Neural progenitor cell (in vitro differentiated cells): ENCODE results near the gene MSLN.

ENCODE experiments used
- EZH2 ChIP-seq: fragments of 200-600 bp; sonication (generic); IDR thresholded peaks from 2 replicates; pipeline ENCODE4 v1.6.1; 2017; ENCODE audit warnings: antibody characterized with exemption, mild to moderate bottlenecking, moderate library complexity
- EZH2phosphoT487 ChIP-seq: fragments of 200-600 bp; sonication (generic); IDR thresholded peaks from 2 replicates; pipeline ENCODE4 v1.6.1; 2017; ENCODE audit warnings: antibody characterized with exemption
- TF ChIP-seq, protein P1 (sequence below): fragments of 200-600 bp; sonication (generic); IDR thresholded peaks from 2 replicates; pipeline ENCODE4 v1.5.1; 2017; ENCODE audit warnings: antibody characterized with exemption, mild to moderate bottlenecking

DNA sequence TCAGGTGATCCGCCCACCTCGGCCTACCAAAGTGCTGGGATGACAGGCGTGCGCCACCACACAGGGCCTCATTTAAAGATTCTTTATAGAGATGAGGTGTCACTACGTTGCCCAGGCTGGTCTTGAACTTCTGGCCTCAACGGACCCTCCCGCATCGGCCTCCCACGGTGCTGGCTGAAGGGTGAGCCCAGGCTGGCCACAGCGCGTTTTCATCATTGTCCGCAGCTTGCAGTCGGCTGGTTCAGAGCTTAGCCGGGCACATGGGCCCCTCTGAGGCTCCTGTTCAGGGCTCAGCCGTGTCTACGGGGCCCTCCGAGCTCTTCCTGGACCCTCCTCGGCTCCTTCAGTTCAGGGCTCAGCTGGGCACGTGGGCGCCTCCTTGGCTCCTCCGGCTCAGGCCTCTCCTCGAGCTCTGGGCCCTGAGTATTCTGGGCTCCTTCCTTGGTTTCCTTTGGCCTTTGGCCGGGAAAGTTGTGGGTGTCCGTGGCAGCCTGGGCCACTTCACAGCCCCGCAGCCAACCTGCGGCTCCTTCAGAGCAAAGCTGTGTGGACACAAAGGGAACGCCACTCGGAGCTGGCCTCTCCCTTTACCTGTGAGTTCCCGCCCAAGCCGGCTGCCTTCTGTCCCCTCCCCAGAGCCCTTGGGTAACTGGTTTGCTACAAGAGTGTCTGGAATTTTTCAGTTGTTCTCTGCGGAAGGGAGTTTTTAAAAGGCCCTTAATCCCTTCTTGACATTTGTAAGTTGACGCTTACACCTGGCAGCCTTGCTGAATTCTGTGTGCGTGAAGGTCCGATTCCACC, 1.2 kb upstream of the MSLN start:
- TF ChIP-seq, protein P1, sequence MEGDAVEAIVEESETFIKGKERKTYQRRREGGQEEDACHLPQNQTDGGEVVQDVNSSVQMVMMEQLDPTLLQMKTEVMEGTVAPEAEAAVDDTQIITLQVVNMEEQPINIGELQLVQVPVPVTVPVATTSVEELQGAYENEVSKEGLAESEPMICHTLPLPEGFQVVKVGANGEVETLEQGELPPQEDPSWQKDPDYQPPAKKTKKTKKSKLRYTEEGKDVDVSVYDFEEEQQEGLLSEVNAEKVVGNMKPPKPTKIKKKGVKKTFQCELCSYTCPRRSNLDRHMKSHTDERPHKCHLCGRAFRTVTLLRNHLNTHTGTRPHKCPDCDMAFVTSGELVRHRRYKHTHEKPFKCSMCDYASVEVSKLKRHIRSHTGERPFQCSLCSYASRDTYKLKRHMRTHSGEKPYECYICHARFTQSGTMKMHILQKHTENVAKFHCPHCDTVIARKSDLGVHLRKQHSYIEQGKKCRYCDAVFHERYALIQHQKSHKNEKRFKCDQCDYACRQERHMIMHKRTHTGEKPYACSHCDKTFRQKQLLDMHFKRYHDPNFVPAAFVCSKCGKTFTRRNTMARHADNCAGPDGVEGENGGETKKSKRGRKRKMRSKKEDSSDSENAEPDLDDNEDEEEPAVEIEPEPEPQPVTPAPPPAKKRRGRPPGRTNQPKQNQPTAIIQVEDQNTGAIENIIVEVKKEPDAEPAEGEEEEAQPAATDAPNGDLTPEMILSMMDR = no peak
- TF ChIP-seq EZH2phosphoT487 (no peak), EZH2 (no peak)
